Breast epithelium (tissue), 4 donors: ENCODE data around the gene CCL24. TPM values are rescaled to one million over a fixed set of nuclear protein-coding genes. Genes with fewer than 3 reads are reported as not detected.

Source experiments
- DNase-seq, 2 donors: peaks; one replicate each; pipeline ENCODE4 v3.0.0-alpha.2; 2019; ENCODE audit warnings: low spot score in 2 of 2
- H3K27ac ChIP-seq, 2 donors: fragments of 200-600 bp; sonication (generic) in 1 of 2; one replicate each; pipeline ENCODE4 v1.5.1; 2016 to 2019; ENCODE audit warnings: mild to moderate bottlenecking in 1 of 2
- H3K27me3 ChIP-seq, 2 donors: fragments of 200-600 bp; sonication (generic) in 1 of 2; one replicate each; pipeline versions ENCODE4 v1.5.1 to v1.6.0; 2017 to 2019; ENCODE audit warnings: control low read depth in 1 of 2, mild to moderate bottlenecking in 1 of 2
- H3K36me3 ChIP-seq: fragments of 200-600 bp; one replicate; pipeline ENCODE4 v1.5.1; 2019
- H3K4me1 ChIP-seq, 2 donors: fragments of 200-600 bp; sonication (generic); one replicate each; pipeline ENCODE4 v1.5.1; 2016 to 2019; ENCODE audit warnings: control low read depth in 1 of 2
- H3K4me3 ChIP-seq, 3 donors: fragments of 200-600 bp; sonication (generic); 1 replicate in 2 of 3; 2 replicates in 1 of 3; pipeline ENCODE4 v1.5.1; 2016 to 2019; ENCODE audit warnings: mild to moderate bottlenecking in 3 of 3, moderate library complexity in 2 of 3
- H3K9me3 ChIP-seq, 2 donors: fragments of 200-600 bp; sonication (generic) in 1 of 2; one replicate each; pipeline ENCODE4 v1.5.1; 2016 to 2019; ENCODE audit warnings: control low read depth in 1 of 2
- CTCF ChIP-seq, 3 donors: fragments of 450-650 bp; IDR thresholded peaks; one replicate each; pipeline ENCODE4 v1.5.1; 2016 to 2017; ENCODE audit warnings: antibody characterized with exemption in 3 of 3, mild to moderate bottlenecking in 3 of 3, moderate library complexity in 3 of 3
- POLR2A ChIP-seq: fragments of 450-650 bp; IDR thresholded peaks from one replicate; pipeline ENCODE4 v1.6.1; 2016; ENCODE audit warnings: antibody characterized with exemption, mild to moderate bottlenecking, moderate library complexity
- POLR2AphosphoS5 ChIP-seq, 3 donors: sonication (generic); formaldehyde crosslinking; IDR thresholded peaks; one replicate each; pipeline ENCODE4 v1.6.1; 2017; ENCODE audit warnings: antibody characterized with exemption in 3 of 3
- intact Hi-C: fragments of 100-400 bp; cut with DNase I; formaldehyde crosslinking; loops from one replicate; pipeline ENCODE4 v1.15.1; 2023; ENCODE audit warnings: low total_unique reads
- total RNA-seq, 3 donors: library from RNA; depleted of rRNA; stranded (reverse); fragments of >200 nt; gene quantifications; one replicate each; pipeline ENCODE4 v1.1.0, GENCODE V29; 2016

CCL24 gene
- total RNA-seq, 3 donors from 2014 or later, result 1.3 TPM; not detected in 2

- Histone ChIP-seq H3K9me3 (no peaks in the 10 kb centered on the region), H3K27me3 (no peaks in the 10 kb centered on the region), H3K4me1 (no peaks in the 10 kb centered on the region), H3K36me3 (no peaks in the 10 kb centered on the region), H3K27ac (no peak overlapping the region), H3K4me3 (no peak overlapping the region)
- DNase-seq, result no peak
- no peak for TF ChIP-seq POLR2AphosphoS5 (IDR thresholded peaks at IDR 0.05)
- TF ChIP-seq CTCF (IDR thresholded peaks at IDR 0.05), result no peak
- TF ChIP-seq POLR2A, result no peak
- intact Hi-C loops, result no loop called here
These were observed 4.9 kb upstream of the CCL24 start for GRCh38 chr7:75818472-75818871.

- no peaks in the 10 kb centered on the region for H3K4me1 ChIP-seq
- H3K9me3 ChIP-seq, result no peaks in the 10 kb centered on the region
- intact Hi-C loops, result no loop called here
- no peaks in the 10 kb centered on the region for H3K27me3 ChIP-seq
- no peak overlapping the region for H3K27ac ChIP-seq
- TF ChIP-seq POLR2AphosphoS5 (IDR thresholded peaks at IDR 0.05) (no peak), CTCF (IDR thresholded peaks at IDR 0.05) (no peak), POLR2A (no peak)
- no peak overlapping the region for H3K4me3 ChIP-seq
- no peak for DNase-seq
- H3K36me3 ChIP-seq, result no peaks in the 10 kb centered on the region
These were observed 3.5 kb upstream of the CCL24 start for GRCh38 chr7:75817116-75817515.

- Histone ChIP-seq H3K27me3 (no peaks in the 10 kb centered on the region), H3K36me3 (no peaks in the 10 kb centered on the region), H3K4me1 (no peaks in the 10 kb centered on the region), H3K9me3 (no peaks in the 10 kb centered on the region), H3K27ac (no peak overlapping the region), H3K4me3 (no peak overlapping the region)
- no peak for TF ChIP-seq POLR2AphosphoS5 (IDR thresholded peaks at IDR 0.05)
- TF ChIP-seq POLR2A, result no peak
- no peak for TF ChIP-seq CTCF (IDR thresholded peaks at IDR 0.05)
- DNase-seq, result no peak
- intact Hi-C loops, result no loop called here
These were observed 1.9 kb upstream of the CCL24 start for GRCh38 chr7:75815418-75816064.

DNA sequence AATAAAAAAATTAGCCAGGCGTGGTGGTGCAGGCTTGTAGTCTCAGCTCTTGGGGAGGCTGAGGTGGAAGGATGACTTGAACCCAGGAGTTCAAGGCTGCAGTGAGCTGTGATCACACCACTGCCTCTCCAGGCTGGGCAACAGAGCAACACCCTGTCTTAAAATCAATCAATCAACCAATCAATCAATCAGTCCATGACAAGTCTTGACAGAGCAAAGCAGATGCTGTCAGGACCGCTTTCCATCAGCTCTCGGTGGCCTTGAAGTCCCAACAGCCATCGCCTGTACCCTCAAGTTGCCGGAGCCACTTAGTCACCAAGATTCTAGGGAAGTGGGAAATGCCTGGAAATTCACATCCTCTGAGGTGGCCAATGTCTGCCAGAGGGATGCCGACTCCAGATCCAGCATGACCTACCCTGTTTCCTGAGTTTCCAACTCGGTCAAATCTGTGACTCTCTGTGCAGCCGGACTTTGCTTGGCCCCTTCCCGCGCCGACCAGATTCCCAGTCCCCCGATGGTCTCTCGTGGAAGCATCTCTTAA lies 871 bp upstream of the CCL24 start:
- Histone ChIP-seq H3K9me3 (no peaks in the 10 kb centered on the region), H3K4me1 (no peaks in the 10 kb centered on the region), H3K27me3 (no peaks in the 10 kb centered on the region), H3K4me3 (no peak overlapping the region), H3K27ac (no peak overlapping the region), H3K36me3 (no peaks in the 10 kb centered on the region)
- DNase-seq, result no peak
- intact Hi-C loops, result no loop called here
- no peak for TF ChIP-seq POLR2AphosphoS5 (IDR thresholded peaks at IDR 0.05)
- TF ChIP-seq CTCF (IDR thresholded peaks at IDR 0.05), result no peak
- no peak for TF ChIP-seq POLR2A

- H3K36me3 ChIP-seq, result no peaks in the 10 kb centered on the region
- no peaks in the 10 kb centered on the region for H3K27me3 ChIP-seq
- intact Hi-C loops, result no loop called here
- no peak overlapping the region for H3K27ac ChIP-seq
- no peaks in the 10 kb centered on the region for H3K9me3 ChIP-seq
- TF ChIP-seq POLR2AphosphoS5 (IDR thresholded peaks at IDR 0.05) (no peak), CTCF (IDR thresholded peaks at IDR 0.05) (no peak), POLR2A (no peak)
- H3K4me3 ChIP-seq, result no peak overlapping the region
- no peak for DNase-seq
- H3K4me1 ChIP-seq, result no peaks in the 10 kb centered on the region
These were observed 522 bp downstream of the CCL24 start for GRCh38 chr7:75813084-75813483.
